ENCODE measurements around the gene DOCK9.

DOCK9 gene

DNA sequence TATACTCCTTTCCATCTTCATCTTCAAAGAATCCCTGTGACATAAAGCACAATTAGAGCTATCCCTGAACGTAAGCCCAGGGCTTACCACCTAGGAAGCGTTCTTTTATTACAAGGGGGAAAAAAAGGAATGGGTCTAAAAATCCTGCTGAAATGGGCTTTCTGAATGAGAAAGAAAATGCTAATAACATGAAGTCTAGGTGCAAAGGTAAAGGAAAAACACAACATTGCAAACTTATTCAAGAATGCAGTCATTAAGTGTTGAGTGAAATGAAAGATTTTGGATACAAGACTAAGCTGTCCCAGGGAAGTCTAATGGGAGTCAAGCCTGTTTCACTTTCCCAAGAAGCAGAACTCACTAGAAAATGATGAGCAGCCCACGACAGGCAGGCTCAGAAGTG, 170.1 kb downstream of the DOCK9 start:
- Histone ChIP-seq H3F3A (ENCODE audit: insufficient read depth, low read length) (no peaks in the 10 kb centered on the region), H3K36me3 (ENCODE audit: insufficient read depth, low read length) (no peaks in the 10 kb centered on the region), H3K9me2 (ENCODE audit: low read depth, low read length) (no peaks in the 10 kb centered on the region), H3K27me3 (ENCODE audit: insufficient read depth, low read length) (no peaks in the 10 kb centered on the region), H3K9ac (ENCODE audit: low read length) (no peak overlapping the region), H2AFZ (ENCODE audit: low read length) (no peak overlapping the region), H3K79me2 (ENCODE audit: insufficient read depth, low read length) (no peaks in the 10 kb centered on the region), H3K4me2 (ENCODE audit: low read length) (no peak overlapping the region), H4K20me1 (ENCODE audit: insufficient read depth, low read length) (no peaks in the 10 kb centered on the region), H3K27ac (ENCODE audit: low read depth, low read length, poor library complexity, severe bottlenecking) (no peak overlapping the region), H3K4me3 (ENCODE audit: low read depth, low read length, poor library complexity, severe bottlenecking) (no peak overlapping the region), H3K9me3 (ENCODE audit: low read length) (no peaks in the 10 kb centered on the region), H3K4me1 (ENCODE audit: insufficient read depth, low read length, severe bottlenecking) (no peaks in the 10 kb centered on the region)
- no peak for TF ChIP-seq EZH2 (IDR thresholded peaks at IDR 0.05; ENCODE audit: borderline replicate concordance, low read length)
- TF ChIP-seq, protein P1, sequence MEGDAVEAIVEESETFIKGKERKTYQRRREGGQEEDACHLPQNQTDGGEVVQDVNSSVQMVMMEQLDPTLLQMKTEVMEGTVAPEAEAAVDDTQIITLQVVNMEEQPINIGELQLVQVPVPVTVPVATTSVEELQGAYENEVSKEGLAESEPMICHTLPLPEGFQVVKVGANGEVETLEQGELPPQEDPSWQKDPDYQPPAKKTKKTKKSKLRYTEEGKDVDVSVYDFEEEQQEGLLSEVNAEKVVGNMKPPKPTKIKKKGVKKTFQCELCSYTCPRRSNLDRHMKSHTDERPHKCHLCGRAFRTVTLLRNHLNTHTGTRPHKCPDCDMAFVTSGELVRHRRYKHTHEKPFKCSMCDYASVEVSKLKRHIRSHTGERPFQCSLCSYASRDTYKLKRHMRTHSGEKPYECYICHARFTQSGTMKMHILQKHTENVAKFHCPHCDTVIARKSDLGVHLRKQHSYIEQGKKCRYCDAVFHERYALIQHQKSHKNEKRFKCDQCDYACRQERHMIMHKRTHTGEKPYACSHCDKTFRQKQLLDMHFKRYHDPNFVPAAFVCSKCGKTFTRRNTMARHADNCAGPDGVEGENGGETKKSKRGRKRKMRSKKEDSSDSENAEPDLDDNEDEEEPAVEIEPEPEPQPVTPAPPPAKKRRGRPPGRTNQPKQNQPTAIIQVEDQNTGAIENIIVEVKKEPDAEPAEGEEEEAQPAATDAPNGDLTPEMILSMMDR (IDR thresholded peaks at IDR 0.05; ENCODE audit: low read length), result no peak

DNA sequence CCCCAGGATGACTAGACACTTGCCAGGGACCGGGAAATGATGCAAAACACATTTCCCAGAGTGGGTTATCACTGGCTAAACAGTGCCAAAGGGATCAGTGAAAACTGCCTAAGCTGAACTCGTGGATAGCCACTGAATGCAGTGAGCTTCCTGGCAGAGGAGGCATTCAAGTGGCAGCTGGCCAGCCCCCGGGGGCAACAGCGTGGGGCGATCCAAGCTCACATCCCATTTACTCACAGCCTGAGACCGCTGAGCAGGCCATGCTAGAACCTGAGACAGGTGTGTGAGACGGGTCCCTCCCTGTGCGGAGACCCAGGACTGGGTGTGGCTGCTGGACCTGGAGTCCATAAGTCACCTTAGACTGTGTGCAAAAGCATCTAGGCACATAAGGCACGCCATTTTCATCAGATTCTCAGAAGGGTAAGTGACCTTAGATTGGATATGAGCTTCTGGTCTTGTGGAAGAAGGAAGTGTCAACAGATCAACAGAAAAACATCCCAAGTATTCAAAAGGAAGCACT, 173.5 kb downstream of the DOCK9 start:
- H3K4me3 ChIP-seq (ENCODE audit: low read depth, low read length, poor library complexity, severe bottlenecking), result no peak overlapping the region
- H3K36me3 ChIP-seq (ENCODE audit: insufficient read depth, low read length), result no peaks in the 10 kb centered on the region
- H3K4me1 ChIP-seq (ENCODE audit: insufficient read depth, low read length, severe bottlenecking), result no peaks in the 10 kb centered on the region
- no peaks in the 10 kb centered on the region for H3K9me2 ChIP-seq (ENCODE audit: low read depth, low read length)
- TF ChIP-seq EZH2 (IDR thresholded peaks at IDR 0.05; ENCODE audit: borderline replicate concordance, low read length), result no peak
- TF ChIP-seq, protein P1 (IDR thresholded peaks at IDR 0.05; ENCODE audit: low read length), result no peak
- H3K27ac ChIP-seq (ENCODE audit: low read depth, low read length, poor library complexity, severe bottlenecking), result no peak overlapping the region
- no peaks in the 10 kb centered on the region for H4K20me1 ChIP-seq (ENCODE audit: insufficient read depth, low read length)
- no peak overlapping the region for H3K4me2 ChIP-seq (ENCODE audit: low read length)
- no peaks in the 10 kb centered on the region for H3K27me3 ChIP-seq (ENCODE audit: insufficient read depth, low read length)
- H2AFZ ChIP-seq (ENCODE audit: low read length), result no peak overlapping the region
- no peaks in the 10 kb centered on the region for H3F3A ChIP-seq (ENCODE audit: insufficient read depth, low read length)
- H3K79me2 ChIP-seq (ENCODE audit: insufficient read depth, low read length), result no peaks in the 10 kb centered on the region
- no peak overlapping the region for H3K9ac ChIP-seq (ENCODE audit: low read length)
- H3K9me3 ChIP-seq (ENCODE audit: low read length), result no peaks in the 10 kb centered on the region

DNA sequence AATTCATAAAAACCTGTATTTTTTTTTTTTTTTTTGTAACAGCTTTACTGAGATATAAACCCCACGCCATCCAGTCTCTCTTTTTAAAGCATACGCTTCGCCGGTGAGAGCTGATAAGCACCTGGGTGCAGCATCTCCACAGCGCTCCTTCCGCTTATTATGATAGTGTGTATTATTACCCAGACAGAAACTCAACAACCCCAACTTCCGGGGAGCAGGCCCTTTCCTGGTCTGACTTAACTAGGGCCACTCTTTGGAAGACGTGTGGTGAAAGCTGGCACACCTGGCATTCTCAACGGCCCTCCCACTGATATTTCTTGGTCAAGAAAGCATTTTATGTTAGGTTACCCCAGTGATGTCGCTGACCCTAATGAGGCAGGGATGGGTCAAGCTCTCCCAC, 173.9 kb downstream of the DOCK9 start:
- no peak overlapping the region for H3K4me3 ChIP-seq (ENCODE audit: low read depth, low read length, poor library complexity, severe bottlenecking)
- H4K20me1 ChIP-seq (ENCODE audit: insufficient read depth, low read length), result no peaks in the 10 kb centered on the region
- no peaks in the 10 kb centered on the region for H3K36me3 ChIP-seq (ENCODE audit: insufficient read depth, low read length)
- H3K4me2 ChIP-seq (ENCODE audit: low read length), result no peak overlapping the region
- no peaks in the 10 kb centered on the region for H3F3A ChIP-seq (ENCODE audit: insufficient read depth, low read length)
- no peak overlapping the region for H2AFZ ChIP-seq (ENCODE audit: low read length)
- no peaks in the 10 kb centered on the region for H3K9me3 ChIP-seq (ENCODE audit: low read length)
- no peaks in the 10 kb centered on the region for H3K27me3 ChIP-seq (ENCODE audit: insufficient read depth, low read length)
- no peaks in the 10 kb centered on the region for H3K9me2 ChIP-seq (ENCODE audit: low read depth, low read length)
- no peaks in the 10 kb centered on the region for H3K4me1 ChIP-seq (ENCODE audit: insufficient read depth, low read length, severe bottlenecking)
- H3K9ac ChIP-seq (ENCODE audit: low read length), result no peak overlapping the region
- no peak overlapping the region for H3K27ac ChIP-seq (ENCODE audit: low read depth, low read length, poor library complexity, severe bottlenecking)
- no peak for TF ChIP-seq EZH2 (IDR thresholded peaks at IDR 0.05; ENCODE audit: borderline replicate concordance, low read length)
- TF ChIP-seq, protein P1 (IDR thresholded peaks at IDR 0.05; ENCODE audit: low read length), result no peak
- no peaks in the 10 kb centered on the region for H3K79me2 ChIP-seq (ENCODE audit: insufficient read depth, low read length)
